DND-41 (cell line): ENCODE data around the gene BIRC7.

Source experiments
- EZH2 ChIP-seq: IDR thresholded peaks from 3 replicates; pipeline ENCODE4 v1.6.1; 2012; ENCODE audit warnings: borderline replicate concordance, low read depth, mild to moderate bottlenecking, moderate library complexity, low read length, inconsistent platforms; ENCODE audit not compliant: severe bottlenecking
- TF ChIP-seq, protein P1 (sequence below): IDR thresholded peaks from 2 replicates; pipeline ENCODE4 v1.5.1; 2012; ENCODE audit warnings: borderline replicate concordance, low read length, moderate library complexity, mild to moderate bottlenecking; ENCODE audit not compliant: poor library complexity, severe bottlenecking; ENCODE audit errors: extremely low read depth

DNA sequence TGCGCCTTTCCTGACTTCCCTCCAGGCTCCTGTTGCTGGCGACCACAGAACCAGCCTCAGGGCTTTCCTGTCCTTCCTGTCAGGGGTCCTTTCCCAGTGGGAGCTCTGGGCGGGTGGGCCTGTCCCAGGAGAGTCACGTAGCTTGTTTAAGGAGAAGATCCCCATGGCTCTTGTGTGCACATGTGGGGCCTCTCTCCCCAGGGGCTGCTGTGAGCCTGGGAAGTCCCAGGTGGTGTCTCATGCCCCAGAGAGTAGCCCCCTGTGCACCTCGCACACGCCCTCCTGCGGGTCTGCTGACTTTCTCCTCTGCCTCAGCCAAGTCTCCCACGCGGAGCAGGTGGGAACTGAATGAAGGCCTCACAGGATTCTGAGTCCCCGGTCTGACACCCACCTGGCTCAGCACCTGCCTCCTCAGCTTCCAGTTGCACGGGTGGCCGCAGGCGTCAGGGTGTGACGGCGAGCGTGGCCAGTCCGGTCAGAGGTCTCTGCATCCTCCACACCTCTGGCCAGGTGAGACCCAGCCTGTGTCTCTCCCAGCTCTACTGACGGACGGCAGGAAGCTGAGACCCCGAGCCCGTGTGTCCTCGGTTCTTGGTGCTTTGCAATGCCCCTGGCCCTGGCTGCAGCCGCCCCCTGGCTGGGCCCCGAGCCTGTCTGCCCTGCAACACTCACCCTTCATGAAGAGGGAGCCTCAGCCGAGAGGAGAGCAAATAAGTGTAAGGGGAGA lies 24.2 kb downstream of the BIRC7 start:
- TF ChIP-seq EZH2, result no peak
- TF ChIP-seq, protein P1, sequence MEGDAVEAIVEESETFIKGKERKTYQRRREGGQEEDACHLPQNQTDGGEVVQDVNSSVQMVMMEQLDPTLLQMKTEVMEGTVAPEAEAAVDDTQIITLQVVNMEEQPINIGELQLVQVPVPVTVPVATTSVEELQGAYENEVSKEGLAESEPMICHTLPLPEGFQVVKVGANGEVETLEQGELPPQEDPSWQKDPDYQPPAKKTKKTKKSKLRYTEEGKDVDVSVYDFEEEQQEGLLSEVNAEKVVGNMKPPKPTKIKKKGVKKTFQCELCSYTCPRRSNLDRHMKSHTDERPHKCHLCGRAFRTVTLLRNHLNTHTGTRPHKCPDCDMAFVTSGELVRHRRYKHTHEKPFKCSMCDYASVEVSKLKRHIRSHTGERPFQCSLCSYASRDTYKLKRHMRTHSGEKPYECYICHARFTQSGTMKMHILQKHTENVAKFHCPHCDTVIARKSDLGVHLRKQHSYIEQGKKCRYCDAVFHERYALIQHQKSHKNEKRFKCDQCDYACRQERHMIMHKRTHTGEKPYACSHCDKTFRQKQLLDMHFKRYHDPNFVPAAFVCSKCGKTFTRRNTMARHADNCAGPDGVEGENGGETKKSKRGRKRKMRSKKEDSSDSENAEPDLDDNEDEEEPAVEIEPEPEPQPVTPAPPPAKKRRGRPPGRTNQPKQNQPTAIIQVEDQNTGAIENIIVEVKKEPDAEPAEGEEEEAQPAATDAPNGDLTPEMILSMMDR, result no peak
